ENCODE measurements around the gene GK. TPM values are rescaled to one million over a fixed set of nuclear protein-coding genes. Genes with fewer than 3 reads are reported as not detected.
A peak's percentile ranks its signal among the peaks of the same experiment; 100 is the strongest.
"Not testable (repeated sequence)": the region's sequence is repeated elsewhere in the genome, so short reads cannot be mapped to it uniquely, and the experiment has no call there.

The GK gene
- total RNA-seq, 4 donors from 2014 or later, result 4.1 to 58.6 (median 6.7) TPM

DNA sequence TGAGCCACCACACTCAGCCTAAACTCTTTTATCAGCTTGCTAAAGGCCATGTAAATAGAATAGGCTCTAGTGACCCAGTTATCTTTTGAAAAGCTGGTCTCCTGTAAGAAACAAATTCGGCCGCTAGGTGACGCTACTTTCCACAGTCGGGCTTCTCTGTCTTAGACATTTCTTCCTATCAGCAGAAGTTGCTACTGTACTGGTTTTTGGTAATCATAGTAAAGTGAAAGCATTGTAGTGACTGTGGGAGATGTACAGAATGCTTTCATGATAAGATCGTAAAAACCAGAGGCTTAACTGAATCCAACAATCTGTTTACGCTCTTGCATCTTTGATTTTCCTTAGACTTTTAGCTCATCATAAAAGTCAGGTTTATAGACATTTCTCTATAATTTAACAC, 82.6 kb downstream of the GK start:
- TF ChIP-seq, protein P1, sequence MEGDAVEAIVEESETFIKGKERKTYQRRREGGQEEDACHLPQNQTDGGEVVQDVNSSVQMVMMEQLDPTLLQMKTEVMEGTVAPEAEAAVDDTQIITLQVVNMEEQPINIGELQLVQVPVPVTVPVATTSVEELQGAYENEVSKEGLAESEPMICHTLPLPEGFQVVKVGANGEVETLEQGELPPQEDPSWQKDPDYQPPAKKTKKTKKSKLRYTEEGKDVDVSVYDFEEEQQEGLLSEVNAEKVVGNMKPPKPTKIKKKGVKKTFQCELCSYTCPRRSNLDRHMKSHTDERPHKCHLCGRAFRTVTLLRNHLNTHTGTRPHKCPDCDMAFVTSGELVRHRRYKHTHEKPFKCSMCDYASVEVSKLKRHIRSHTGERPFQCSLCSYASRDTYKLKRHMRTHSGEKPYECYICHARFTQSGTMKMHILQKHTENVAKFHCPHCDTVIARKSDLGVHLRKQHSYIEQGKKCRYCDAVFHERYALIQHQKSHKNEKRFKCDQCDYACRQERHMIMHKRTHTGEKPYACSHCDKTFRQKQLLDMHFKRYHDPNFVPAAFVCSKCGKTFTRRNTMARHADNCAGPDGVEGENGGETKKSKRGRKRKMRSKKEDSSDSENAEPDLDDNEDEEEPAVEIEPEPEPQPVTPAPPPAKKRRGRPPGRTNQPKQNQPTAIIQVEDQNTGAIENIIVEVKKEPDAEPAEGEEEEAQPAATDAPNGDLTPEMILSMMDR (IDR thresholded peaks at IDR 0.05), result no peak
- no peak for ATAC-seq (ENCODE audit: low FRiP score)
- peak; percentile 50 for DNase-seq (ENCODE audit: low spot score)

DNA sequence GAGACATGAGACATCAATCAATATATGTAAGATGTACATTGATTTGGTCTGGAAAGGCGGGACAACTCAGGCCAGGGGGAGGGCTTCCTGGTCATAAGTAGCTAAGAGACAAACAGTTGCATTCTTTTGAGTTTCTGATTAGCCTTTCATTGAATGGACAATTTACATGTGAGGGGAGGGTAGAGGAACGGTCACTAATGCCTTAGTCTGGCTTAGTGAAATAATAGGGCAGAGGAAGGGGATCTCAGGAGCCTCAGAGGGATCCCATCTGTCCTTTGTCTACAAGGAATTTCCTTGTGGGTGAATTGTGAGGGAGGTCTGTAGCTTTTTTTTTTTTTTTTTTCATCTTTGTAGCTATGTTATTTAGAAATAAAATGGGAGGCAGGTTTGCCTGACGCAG, 88.3 kb downstream of the GK start:
- TF ChIP-seq, protein P1 (IDR thresholded peaks at IDR 0.05), result no peak
- DNase-seq (ENCODE audit: low spot score), result no peak

DNA sequence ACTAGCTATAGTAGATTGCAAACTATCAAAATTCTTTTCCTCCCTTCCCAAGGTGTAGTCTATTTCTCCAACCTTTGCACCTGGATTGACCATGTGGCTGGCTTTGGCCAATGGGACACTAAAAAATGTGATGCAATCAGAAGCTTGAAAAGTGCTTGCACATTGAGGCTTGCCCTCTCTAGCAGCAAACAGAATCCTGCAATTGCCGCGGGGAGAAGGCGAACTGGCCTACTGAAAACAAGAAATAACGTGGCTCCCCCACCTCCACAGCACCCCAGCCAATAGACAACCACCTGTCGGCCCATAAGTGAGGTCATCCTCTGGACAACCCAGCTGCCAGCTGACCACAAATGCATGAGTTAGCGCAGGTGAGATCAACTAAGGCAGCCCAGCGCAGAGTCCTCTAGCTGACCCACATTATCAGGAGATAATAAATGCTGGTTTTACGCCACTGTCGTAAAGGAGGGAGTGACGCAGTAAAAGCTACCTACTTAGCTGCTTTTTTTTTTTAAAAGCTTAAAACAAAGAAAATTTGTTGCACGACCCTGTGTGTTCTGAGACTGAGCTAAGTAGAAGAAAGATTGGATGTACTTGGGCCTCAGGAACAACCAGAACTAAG, 95.2 kb downstream of the GK start:
- DNase-seq (ENCODE audit: low spot score) (no peak), ATAC-seq (ENCODE audit: low FRiP score) (no peak)
- TF ChIP-seq, protein P1 (IDR thresholded peaks at IDR 0.05), result no peak

More for the DNA sequence above, 88.3 kb downstream of the GK start:
- ATAC-seq (ENCODE audit: low FRiP score), result no peak

DNA sequence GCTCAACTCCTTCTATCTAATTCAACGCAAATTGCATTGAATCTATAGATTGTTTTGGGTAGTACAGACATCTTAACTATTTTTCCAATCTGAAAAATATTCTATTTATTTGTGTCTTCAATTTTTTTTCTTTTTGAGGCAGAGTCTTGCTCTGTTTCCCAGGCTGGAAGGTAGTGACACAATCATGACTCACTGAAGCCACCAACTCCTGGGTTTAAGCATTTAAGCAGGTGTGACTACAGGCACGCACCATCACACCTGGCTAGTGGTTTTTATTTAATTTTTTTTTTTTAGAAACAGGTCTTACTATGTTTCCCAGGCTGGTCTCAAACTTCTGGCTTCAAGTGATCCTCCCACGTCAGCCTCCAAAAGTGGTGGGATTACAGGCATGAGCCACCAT, 98.3 kb downstream of the GK start:
- no peak for DNase-seq (ENCODE audit: low spot score)
- no peak for ATAC-seq (ENCODE audit: low FRiP score)
- TF ChIP-seq, protein P1 (IDR thresholded peaks at IDR 0.05), result no peak

DNA sequence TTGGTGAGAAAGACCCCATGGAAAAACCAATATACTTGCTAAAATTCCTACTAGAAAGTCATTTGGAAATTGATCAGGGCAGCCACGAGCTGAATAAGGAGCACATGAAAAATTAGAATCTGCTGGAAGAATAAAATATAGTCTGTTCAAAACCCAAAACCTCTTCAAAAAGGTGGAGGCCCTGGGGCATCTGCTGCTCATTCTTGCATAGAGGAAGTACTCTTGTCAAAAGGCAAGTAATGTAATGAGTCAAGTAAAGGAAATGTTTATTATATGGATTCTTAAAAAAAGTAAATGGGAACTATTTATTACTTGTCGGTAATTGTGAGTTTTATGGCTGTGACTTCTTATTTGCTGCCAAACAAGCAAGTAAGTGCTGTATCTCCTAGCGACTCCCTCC, 109.5 kb downstream of the GK start:
- DNase-seq (ENCODE audit: low spot score) (no peak), ATAC-seq (ENCODE audit: low FRiP score) (no peak)
- TF ChIP-seq, protein P1 (IDR thresholded peaks at IDR 0.05), result no peak

DNA sequence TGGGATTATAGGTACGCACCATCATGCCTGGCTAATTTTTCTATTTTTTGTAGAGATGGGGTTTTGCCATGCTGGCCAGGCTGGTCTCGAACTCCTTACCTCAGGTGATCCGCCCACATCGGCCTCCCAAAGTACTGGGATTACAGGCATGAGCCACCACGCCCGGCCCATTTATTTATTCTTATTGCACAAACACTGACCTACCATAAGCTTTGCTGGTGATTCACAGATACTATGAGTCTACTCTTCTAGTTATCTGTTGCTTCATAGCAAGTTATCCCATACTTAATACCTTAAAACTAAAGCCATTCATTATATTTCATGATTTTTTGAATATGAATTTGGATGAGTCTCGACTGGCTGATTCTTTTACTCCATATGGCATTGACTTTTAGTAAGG, 120.5 kb downstream of the GK start:
- ATAC-seq (ENCODE audit: low FRiP score), result not testable (repeated sequence)

DNA sequence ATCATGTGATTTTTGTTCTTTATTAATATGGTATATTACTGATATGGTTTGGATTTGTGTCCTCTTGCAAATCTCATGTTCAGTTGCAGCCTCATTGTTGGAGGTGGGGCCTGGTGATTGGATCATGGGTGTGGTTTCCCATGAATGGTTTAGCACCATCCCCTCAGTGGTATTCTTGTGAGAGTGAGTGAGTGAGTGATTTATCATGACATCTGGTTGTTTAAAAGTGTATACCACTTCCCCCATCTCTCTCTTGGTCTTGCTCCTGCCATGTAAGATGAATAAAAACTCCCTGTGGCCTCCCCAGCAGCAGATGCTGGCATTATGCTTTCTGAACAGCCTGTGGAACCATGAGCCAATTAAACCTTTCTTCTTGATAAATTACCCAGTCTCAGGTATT, 124.4 kb downstream of the GK start:
- DNase-seq (ENCODE audit: low spot score) (no peak), ATAC-seq (ENCODE audit: low FRiP score) (no peak)
- TF ChIP-seq, protein P1 (IDR thresholded peaks at IDR 0.05), result no peak

More for the DNA sequence above, 120.5 kb downstream of the GK start:
- DNase-seq (ENCODE audit: low spot score), result not testable (repeated sequence)
